GM12878 (cell line): Measurements from ENCODE around the gene ERP27. TPM values are rescaled to one million over a fixed set of nuclear protein-coding genes. Genes with fewer than 3 reads are reported as not detected.

ENCODE experiments used
- CEBPZ ChIP-seq: fragments of 150-350 bp; IDR thresholded peaks from 2 replicates; pipeline ENCODE4 v1.6.1; 2016; ENCODE audit warnings: low read depth, low read length
- HSF1 ChIP-seq: fragments of 150-350 bp; IDR thresholded peaks from 2 replicates; pipeline ENCODE4 v1.6.1; 2014; ENCODE audit warnings: mild to moderate bottlenecking, low read depth, low read length
- JUNB ChIP-seq: IDR thresholded peaks from 2 replicates; pipeline ENCODE4 v1.6.1; 2016; ENCODE audit warnings: antibody characterized with exemption, mild to moderate bottlenecking
- TBL1XR1 ChIP-seq: IDR thresholded peaks from 2 replicates; pipeline ENCODE4 v1.6.1; 2012; ENCODE audit warnings: low read depth, low read length, improper control_type of control experiment
- WRNIP1 ChIP-seq: IDR thresholded peaks from 2 replicates; pipeline ENCODE4 v1.6.1; 2011; ENCODE audit warnings: low read depth, low read length, improper control_type of control experiment, borderline replicate concordance
- ZBTB33 ChIP-seq: fragments of 450-650 bp; IDR thresholded peaks from 2 replicates; pipeline ENCODE4 v1.6.1; 2017; ENCODE audit warnings: mild to moderate bottlenecking
- polyA plus RNA-seq, 11 experiments: library from polyadenylated mRNA; depleted of rRNA in 4 of 11; unstranded in 6 of 11; stranded (reverse) in 5 of 11; fragments of >200 nt; fragmentation: Nextera tagmentation in 4 of 11; fragmentation: Illumina TruSeq in 1 of 11; extraction: Ambion mirVana in 4 of 11; extraction: Trizol in 1 of 11; gene quantifications; 1 replicate in 1 of 11; 2 replicates in 10 of 11; pipeline versions ENCODE4 v1.2.1 to v1.2.3, GENCODE V29; 2011 to 2016; ENCODE audit warnings: inconsistent platforms in 2 of 11, missing spikeins in 2 of 11, low read depth in 1 of 11
- total RNA-seq, 4 experiments: library from RNA; depleted of rRNA in 3 of 4; stranded (reverse); fragments of >200 nt in 3 of 4; fragmentation: Illumina TruSeq in 1 of 4; extraction: Trizol in 1 of 4; gene quantifications; 2 replicates each; pipeline versions ENCODE4 v1.2.1 to v1.2.3, GENCODE V29; 2013 to 2021

The ERP27 gene
- total and polyA plus RNA-seq, 10 of the 15 experiments (the other 5 are each of a cell fraction or from before 2014, with no cell fraction given): 0.91 to 2.4 (median 1.4) TPM

- TF ChIP-seq HSF1 (no peak), TBL1XR1 (no peak), ZBTB33 (no peak), CEBPZ (no peak), WRNIP1 (no peak), JUNB (no peak)
Measured at GRCh38 chr12:14901228-14901562, 37.1 kb downstream of the ERP27 start (continued).
